GM19328 (cell line): ENCODE results near the gene NOB1.
"Not testable (repeated sequence)": the region's sequence is repeated elsewhere in the genome, so short reads cannot be mapped to it uniquely, and the experiment has no call there.

Source experiments
- ATAC-seq: cut with Tn5 transposase; IDR thresholded peaks from one replicate; pipeline ENCODE4 v1.9.1; 2021; ENCODE audit warnings: mild to moderate bottlenecking, moderate library complexity; ENCODE audit not compliant: unreplicated experiment

NOB1 gene

GRCh38 chr16:69754469-69755310 lies at the start of gene NOB1:
Gene NOB1, minus strand, starts transcription at chr16:69754926. Its CDS starts 16 bp downstream, at chr16:69754910.
- peak; percentile 98 for ATAC-seq

GRCh38 chr16:69804297-69804696 lies 49.6 kb upstream of the NOB1 start:
- no peak for ATAC-seq

DNA sequence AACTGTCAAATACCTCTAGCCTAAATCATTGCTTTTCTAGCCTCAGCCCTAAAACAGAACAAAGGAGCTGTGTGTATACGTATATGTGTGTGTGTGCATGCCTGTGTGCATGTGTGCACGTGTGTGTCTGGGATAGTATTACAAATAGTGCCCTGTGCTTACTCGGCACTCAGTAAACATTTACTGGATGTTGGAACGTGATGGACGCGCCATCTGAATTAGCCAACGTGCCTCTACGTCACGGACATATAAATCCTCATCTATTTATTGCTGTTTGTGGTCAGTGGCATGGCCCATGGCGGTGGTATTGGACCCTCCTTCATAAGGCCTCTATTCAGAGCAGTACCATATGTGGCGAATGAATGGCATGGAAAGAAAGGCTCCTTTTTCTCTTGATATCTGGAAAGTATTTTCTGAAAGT lies 44.9 kb upstream of the NOB1 start:
- no peak for ATAC-seq

DNA sequence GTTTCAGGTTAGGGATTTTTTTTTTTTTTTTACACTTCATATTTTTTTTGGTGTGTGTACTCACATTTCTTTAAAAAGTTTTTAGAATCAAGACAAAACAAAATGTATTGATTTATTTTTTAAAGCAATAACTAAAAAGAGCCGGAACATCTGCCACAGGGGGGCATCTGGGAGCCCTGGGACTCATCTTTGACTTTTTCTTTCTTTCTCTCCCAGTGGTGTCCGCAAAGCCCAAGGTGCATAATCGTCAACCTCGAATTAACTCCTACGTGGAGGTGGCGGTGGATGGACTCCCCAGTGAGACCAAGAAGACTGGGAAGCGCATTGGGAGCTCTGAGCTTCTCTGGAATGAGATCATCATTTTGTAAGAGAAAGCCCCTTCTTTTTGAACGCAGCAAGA lies 43.7 kb upstream of the NOB1 start:
- no peak for ATAC-seq

GRCh38 chr16:69796285-69797118 lies 41.8 kb upstream of the NOB1 start:
- no peak for ATAC-seq

GRCh38 chr16:69794486-69794885 lies 39.8 kb upstream of the NOB1 start:
- no peak for ATAC-seq

DNA sequence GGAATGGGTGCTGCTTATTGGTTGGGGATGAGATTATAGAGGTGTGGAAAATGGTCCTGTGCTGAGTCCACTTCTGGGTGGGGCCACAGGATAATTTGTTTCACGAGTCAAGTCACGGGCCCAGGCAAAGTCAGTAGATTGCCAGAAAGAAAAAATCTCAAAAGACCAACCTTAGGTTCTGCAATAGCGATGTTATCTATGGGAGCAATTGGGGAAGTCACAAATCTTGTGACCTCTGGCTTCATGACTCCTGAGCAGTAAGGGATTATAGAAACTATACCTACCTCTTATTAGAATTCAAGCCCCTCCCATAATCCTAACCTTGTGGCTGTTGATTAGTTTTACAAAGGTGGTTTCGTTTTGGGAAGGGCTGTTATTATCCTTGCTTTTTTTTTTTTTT lies 38.8 kb upstream of the NOB1 start:
- ATAC-seq = no peak

DNA sequence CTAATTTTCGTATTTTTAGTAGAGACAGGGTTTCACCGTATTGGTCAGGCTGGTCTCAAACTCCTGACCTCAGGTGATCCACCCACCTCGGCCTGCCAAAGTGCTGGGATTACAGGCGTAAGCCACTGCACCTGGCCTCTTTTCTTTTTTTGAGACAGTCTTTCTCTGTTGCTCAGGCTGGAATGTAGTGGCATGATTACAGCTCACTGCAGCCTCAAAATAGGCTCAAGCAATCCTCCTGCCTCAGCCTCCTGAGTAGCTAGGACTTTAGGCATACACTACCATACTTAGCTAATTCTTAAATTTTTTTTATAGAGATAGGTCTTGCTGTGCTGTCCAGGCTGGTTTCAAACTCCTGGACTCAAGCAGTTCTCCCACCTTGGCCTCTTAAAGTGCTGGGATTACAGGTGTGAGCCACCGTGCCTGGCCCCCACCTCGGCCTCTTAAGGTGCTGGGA lies 36.7 kb upstream of the NOB1 start:
- not testable (repeated sequence) for ATAC-seq

DNA sequence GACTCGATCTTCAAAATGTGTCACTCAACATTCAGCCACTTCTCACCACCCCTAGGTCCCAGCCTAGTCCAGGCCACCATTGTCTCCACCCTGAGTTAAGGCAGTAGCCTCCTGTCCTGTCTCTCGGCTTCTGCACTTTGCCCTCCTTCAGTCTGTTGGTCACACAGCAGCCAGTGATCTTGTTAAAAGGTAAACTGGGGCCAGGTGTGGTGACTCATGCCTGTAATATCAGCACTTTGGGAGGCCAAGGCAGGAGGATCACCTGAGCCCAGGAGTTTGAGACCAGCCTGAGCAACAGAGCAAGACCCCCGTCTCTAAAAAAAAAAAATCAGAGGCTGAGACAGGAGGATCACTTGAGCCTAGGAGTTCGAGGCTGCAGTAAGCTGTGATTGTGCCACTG lies 33.2 kb upstream of the NOB1 start:
- ATAC-seq = no peak

GRCh38 chr16:69784586-69784985 lies 29.9 kb upstream of the NOB1 start:
- no peak for ATAC-seq

DNA sequence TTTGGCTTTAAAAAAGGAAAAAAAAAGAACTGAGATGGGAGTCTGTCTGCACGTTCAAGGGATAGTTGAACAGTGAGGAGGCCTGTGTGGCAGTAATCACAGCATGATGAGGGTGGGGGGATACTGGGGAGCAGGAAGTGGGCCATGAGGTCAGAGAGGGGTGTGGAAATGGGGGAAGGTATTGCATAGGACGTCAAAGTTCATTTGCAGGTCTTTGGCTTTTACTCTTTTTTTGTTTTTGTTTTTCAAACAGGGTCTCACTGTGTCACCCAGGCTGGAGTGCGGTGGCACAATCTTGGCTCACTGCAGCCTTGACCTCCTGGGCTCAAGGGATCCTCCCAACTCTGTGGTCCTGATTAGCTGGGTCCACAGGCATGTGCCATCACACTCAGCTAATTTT lies 26.4 kb upstream of the NOB1 start:
- ATAC-seq = no peak

GRCh38 chr16:69779724-69780123 lies 25.0 kb upstream of the NOB1 start:
- no peak for ATAC-seq

GRCh38 chr16:69775563-69775962 lies 20.8 kb upstream of the NOB1 start:
- ATAC-seq = no peak

DNA sequence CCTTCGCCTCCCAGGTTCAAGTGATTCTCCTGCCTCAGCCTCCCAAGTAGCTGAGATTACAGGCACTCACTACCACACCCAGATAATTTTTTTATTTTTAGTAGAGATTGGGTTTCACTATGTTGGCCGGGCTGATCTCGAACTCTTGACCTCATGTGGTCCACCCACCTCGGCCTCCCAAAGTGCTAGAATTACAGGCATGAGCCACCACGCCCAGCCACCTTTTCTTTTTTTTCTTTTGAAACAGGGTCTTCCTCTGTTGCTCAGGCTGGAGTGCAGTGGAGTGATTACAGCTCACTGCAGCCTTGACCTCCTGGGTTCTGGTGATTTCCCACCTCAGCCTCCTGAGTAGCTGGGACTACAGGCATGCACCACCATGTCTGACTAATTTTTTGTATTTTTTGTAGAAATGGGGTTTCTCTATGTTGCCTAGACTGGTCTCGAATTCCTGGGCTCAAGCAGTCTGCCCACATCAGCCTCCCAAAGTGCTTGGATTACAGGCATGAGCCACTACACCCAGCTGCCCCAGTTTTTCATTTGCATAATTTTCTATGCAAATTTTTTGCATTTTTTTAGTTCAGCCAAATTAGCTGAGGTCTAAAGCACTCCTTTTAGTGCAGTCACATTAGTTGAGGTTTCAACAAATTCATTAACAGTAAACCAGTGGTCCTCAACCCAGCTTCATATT lies 18.7 kb upstream of the NOB1 start:
- no peak for ATAC-seq

- ATAC-seq = no peak
Measured at GRCh38 chr16:69771651-69771967, 16.9 kb upstream of the NOB1 start.

DNA sequence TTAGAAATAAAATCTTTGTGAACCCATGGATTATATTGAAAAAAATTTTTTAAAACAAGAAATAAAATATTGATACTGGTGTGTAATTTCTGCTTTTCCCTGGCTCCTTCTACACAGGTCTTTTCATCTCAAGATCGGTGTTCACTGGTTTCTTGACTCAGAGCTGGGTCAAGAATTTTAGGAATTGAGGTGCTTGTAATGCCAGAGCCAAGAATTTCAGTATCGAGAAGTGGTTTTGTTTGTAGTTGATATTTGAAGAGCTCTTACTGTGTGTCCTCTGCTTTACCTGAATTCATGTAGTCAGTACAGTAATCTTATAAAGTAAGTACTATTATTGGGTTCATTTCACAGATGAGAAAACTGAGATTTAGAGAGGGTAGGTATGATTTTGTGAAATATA lies 14.7 kb upstream of the NOB1 start:
- ATAC-seq = no peak

- no peak for ATAC-seq
Measured at GRCh38 chr16:69768666-69769065, 13.9 kb upstream of the NOB1 start.

GRCh38 chr16:69767459-69768229 lies 12.9 kb upstream of the NOB1 start:
- ATAC-seq = no peak

DNA sequence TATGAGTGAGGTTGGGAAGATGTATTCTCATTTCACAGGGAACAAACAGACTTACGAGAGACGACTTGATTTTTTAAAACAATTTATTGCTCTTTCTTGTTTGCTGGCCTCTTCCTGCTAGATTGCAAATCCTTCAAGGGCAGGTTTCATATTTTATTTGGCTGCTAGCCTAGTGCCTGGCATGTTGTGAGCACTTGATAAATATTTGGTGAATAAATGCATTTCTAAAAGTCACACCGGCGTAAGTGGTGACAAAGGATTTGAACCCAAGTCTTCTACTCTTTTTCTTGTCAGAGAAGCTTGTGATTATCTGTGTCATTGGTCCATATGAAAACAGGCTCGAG lies 8.8 kb upstream of the NOB1 start:
- ATAC-seq = no peak

DNA sequence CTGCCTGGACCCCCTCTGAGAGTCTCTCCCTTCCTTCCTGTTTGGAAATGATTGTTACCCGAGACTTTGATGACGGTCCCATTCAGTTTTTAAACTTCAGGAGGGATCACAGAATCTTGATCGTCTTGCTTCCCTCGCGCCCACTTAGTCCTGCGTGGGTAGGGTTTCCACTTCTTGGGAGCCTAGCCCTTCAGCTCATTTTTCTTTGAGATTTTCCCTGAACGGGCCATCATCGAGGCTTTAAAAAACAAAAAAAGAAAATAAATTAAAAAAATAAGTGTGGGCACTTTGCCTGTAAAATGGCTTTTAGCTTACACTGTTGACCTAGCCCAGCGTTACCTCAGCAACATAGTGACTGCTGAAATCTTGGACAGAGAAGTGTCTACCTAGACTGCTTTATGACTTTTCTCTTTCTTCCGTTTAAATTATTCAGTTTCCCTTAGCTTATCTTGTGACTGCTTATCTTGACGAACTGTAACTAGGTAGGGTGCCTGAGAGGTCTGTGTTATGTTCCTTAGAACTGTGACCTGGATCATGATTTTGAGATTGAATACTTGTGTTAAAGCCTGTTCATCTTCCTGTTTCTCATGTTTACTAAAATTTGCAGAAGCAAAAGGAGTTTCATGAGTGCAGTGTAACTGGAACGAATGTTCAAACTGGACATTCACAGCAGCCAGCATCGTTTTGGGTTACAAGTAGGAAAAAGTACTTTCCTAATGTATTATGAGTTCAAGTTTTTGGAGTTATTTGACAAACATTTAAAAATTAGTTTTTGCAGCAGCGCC lies 8.3 kb upstream of the NOB1 start:
- no peak for ATAC-seq
